ENCODE measurements around the gene RNF31. TPM values are rescaled to one million over a fixed set of nuclear protein-coding genes. Genes with fewer than 3 reads are reported as not detected.
A peak's percentile ranks its signal among the peaks of the same experiment; 100 is the strongest.

The RNF31 gene
- total and polyA plus RNA-seq, 2 of the 13 experiments (the other 11 are each of a cell fraction or from before 2014, with no cell fraction given) = 48.2 to 86.8 TPM

DNA sequence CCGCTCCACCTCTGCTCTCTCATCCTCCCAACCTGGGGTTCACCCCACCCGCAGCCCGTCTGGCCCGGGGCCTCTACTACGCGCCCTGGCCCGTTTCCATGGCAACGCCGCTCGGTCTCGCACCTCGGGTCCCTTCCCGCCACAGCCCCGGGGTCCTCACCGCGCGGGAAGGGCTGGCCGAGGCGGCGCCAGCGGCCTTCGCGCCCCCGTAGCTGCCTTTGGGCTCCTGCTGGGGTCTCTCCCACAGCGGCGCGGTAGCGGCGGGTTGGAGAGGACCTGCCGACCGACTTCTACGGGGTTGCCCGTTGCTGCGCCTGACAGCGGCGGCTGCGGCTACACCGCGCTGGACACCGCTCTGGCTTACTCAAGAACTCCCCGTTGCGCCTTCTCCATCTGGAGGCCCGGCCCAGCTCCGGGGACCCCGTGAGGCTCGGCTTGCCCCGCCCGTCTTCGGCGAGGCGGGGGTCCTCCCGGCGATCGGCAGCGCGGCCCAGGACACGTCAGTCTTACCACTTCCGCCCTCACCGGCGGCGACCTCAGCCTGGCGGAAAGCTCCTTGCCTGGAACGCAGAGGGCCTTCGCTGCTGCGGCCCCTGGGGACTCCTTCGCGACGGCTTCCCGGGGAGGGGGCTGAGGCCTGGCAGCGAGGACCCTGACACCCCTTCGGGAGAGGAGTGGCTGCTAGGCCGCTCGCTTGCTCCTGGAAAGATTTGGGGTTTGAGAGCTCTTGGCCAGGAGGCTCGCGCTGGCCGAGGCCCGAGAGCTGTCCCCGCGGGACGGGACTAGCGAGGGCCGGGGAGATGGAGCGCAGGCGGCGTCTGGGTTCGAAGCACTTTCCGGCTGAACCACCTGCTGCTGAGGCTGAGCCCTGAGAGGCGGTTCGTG, 48.1 kb downstream of the RNF31 start, which contains the start of gene TM9SF1 (continued):
- TF ChIP-seq, protein P1, sequence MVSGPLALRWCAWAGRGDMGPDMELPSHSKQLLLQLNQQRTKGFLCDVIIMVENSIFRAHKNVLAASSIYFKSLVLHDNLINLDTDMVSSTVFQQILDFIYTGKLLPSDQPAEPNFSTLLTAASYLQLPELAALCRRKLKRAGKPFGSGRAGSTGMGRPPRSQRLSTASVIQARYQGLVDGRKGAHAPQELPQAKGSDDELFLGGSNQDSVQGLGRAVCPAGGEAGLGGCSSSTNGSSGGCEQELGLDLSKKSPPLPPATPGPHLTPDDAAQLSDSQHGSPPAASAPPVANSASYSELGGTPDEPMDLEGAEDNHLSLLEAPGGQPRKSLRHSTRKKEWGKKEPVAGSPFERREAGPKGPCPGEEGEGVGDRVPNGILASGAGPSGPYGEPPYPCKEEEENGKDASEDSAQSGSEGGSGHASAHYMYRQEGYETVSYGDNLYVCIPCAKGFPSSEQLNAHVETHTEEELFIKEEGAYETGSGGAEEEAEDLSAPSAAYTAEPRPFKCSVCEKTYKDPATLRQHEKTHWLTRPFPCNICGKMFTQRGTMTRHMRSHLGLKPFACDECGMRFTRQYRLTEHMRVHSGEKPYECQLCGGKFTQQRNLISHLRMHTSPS (CRISPR knock-in tag; IDR thresholded peaks at IDR 0.05; ENCODE audit: low read depth) = peak; percentile 56
- TF ChIP-seq NCOA2 (CRISPR knock-in tag; IDR thresholded peaks at IDR 0.05) (peak; percentile 74; the same call in 1 of the 2 replicates), MEF2D (CRISPR knock-in tag; IDR thresholded peaks at IDR 0.05) (peak; percentile 95), ZNF468 (CRISPR knock-in tag; IDR thresholded peaks at IDR 0.05) (no peak), RAD21 (CRISPR knock-in tag; IDR thresholded peaks at IDR 0.05) (peak; percentile 52), CBX2 (IDR thresholded peaks at IDR 0.05; ENCODE audit: low read depth, low read length) (no peak), CBX2 (CRISPR knock-in tag; IDR thresholded peaks at IDR 0.05; ENCODE audit: low read depth) (0 out of 2 replicates have a peak, but pooled peaks have one; percentile 93), HCFC1 (IDR thresholded peaks at IDR 0.05; ENCODE audit: low read depth, low read length) (peak; percentile 83), SRSF4 (IDR thresholded peaks at IDR 0.05; ENCODE audit: low read depth, low read length, poor library complexity, severe bottlenecking) (no peak), ZNF207 (IDR thresholded peaks at IDR 0.05; ENCODE audit: borderline replicate concordance) (no peak), ZNF484 (CRISPR knock-in tag; IDR thresholded peaks at IDR 0.05; ENCODE audit: borderline replicate concordance, low read depth) (peak; percentile 84; the same call in 1 of the 2 replicates)
- TF ChIP-seq, protein P2, sequence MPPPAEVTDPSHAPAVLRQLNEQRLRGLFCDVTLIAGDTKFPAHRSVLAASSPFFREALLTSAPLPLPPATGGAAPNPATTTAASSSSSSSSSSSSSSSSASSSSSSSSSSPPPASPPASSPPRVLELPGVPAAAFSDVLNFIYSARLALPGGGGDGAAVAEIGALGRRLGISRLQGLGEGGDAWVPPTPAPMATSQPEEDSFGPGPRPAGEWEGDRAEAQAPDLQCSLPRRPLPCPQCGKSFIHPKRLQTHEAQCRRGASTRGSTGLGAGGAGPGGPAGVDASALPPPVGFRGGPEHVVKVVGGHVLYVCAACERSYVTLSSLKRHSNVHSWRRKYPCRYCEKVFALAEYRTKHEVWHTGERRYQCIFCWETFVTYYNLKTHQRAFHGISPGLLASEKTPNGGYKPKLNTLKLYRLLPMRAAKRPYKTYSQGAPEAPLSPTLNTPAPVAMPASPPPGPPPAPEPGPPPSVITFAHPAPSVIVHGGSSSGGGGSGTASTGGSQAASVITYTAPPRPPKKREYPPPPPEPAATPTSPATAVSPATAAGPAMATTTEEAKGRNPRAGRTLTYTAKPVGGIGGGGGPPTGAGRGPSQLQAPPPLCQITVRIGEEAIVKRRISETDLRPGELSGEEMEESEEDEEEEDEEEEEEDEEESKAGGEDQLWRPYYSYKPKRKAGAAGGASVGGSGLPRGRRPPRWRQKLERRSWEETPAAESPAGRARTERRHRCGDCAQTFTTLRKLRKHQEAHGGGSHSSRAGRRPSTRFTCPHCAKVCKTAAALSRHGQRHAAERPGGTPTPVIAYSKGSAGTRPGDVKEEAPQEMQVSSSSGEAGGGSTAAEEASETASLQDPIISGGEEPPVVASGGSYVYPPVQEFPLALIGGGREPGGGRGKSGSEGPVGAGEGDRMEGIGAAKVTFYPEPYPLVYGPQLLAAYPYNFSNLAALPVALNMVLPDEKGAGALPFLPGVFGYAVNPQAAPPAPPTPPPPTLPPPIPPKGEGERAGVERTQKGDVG (CRISPR knock-in tag; IDR thresholded peaks at IDR 0.05; ENCODE audit: borderline replicate concordance) = peak; percentile 99
- TF ChIP-seq, protein P3, sequence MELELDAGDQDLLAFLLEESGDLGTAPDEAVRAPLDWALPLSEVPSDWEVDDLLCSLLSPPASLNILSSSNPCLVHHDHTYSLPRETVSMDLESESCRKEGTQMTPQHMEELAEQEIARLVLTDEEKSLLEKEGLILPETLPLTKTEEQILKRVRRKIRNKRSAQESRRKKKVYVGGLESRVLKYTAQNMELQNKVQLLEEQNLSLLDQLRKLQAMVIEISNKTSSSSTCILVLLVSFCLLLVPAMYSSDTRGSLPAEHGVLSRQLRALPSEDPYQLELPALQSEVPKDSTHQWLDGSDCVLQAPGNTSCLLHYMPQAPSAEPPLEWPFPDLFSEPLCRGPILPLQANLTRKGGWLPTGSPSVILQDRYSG (CRISPR knock-in tag; IDR thresholded peaks at IDR 0.05) = peak; percentile 97
- TF ChIP-seq, protein P4, sequence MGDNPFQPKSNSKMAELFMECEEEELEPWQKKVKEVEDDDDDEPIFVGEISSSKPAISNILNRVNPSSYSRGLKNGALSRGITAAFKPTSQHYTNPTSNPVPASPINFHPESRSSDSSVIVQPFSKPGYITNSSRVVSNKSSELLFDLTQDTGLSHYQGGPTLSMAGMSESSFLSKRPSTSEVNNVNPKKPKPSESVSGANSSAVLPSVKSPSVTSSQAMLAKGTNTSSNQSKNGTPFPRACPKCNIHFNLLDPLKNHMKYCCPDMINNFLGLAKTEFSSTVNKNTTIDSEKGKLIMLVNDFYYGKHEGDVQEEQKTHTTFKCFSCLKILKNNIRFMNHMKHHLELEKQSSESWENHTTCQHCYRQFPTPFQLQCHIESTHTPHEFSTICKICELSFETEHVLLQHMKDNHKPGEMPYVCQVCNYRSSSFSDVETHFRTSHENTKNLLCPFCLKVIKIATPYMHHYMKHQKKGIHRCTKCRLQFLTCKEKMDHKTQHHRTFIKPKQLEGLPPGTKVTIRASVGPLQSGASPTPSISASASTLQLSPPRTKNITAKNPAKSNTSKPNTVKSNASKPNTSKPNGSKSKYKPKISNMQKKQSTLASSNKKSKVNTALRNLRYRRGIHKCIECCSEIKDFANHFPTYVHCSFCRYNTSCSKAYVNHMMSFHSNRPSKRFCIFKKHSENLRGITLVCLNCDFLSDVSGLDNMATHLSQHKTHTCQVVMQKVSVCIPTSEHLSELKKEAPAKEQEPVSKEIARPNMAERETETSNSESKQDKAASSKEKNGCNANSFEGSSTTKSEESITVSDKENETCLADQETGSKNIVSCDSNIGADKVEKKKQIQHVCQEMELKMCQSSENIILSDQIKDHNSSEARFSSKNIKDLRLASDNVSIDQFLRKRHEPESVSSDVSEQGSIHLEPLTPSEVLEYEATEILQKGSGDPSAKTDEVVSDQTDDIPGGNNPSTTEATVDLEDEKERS (CRISPR knock-in tag; IDR thresholded peaks at IDR 0.05) = peak; percentile 99
- TF ChIP-seq, protein P5, sequence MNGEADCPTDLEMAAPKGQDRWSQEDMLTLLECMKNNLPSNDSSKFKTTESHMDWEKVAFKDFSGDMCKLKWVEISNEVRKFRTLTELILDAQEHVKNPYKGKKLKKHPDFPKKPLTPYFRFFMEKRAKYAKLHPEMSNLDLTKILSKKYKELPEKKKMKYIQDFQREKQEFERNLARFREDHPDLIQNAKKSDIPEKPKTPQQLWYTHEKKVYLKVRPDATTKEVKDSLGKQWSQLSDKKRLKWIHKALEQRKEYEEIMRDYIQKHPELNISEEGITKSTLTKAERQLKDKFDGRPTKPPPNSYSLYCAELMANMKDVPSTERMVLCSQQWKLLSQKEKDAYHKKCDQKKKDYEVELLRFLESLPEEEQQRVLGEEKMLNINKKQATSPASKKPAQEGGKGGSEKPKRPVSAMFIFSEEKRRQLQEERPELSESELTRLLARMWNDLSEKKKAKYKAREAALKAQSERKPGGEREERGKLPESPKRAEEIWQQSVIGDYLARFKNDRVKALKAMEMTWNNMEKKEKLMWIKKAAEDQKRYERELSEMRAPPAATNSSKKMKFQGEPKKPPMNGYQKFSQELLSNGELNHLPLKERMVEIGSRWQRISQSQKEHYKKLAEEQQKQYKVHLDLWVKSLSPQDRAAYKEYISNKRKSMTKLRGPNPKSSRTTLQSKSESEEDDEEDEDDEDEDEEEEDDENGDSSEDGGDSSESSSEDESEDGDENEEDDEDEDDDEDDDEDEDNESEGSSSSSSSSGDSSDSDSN (CRISPR knock-in tag; IDR thresholded peaks at IDR 0.05) = peak; percentile 100
- TF ChIP-seq, protein P6, sequence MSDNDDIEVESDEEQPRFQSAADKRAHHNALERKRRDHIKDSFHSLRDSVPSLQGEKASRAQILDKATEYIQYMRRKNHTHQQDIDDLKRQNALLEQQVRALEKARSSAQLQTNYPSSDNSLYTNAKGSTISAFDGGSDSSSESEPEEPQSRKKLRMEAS (IDR thresholded peaks at IDR 0.05) = no peak

Data from HepG2 (cell line).